H1 (cell line): Measurements from ENCODE around the gene DIDO1. TPM values are rescaled to one million over a fixed set of nuclear protein-coding genes. Genes with fewer than 3 reads are reported as not detected.

Source experiments
- BCL11A ChIP-seq, 2 experiments: IDR thresholded peaks; one replicate each; pipeline ENCODE4 v1.6.1; 2011; ENCODE audit warnings: low read depth in 2 of 2, low read length in 2 of 2, mild to moderate bottlenecking in 2 of 2
- BRCA1 ChIP-seq: IDR thresholded peaks from 2 replicates; pipeline ENCODE4 v1.6.1; 2012; ENCODE audit warnings: low read depth, low read length, improper control_type of control experiment
- CHD2 ChIP-seq: IDR thresholded peaks from 2 replicates; pipeline ENCODE4 v1.6.1; 2012; ENCODE audit warnings: low read length, improper control_type of control experiment
- CTBP2 ChIP-seq: IDR thresholded peaks from 2 replicates; pipeline ENCODE4 v1.7.0; 2011; ENCODE audit warnings: borderline replicate concordance, mild to moderate bottlenecking, moderate library complexity, mixed read lengths, low read length; ENCODE audit not compliant: insufficient read depth, insufficient read length
- EZH2 ChIP-seq: fragments of 200-600 bp; sonication (generic); IDR thresholded peaks from 2 replicates; pipeline ENCODE4 v1.7.1; 2012; ENCODE audit warnings: low read depth, mild to moderate bottlenecking, moderate library complexity, low read length, inconsistent platforms; ENCODE audit not compliant: severe bottlenecking
- GABPA ChIP-seq: IDR thresholded peaks from 2 replicates; pipeline ENCODE4 v1.6.1; 2011; ENCODE audit warnings: mild to moderate bottlenecking, low read length, moderate library complexity, borderline replicate concordance; ENCODE audit not compliant: insufficient read depth
- KDM4A ChIP-seq: IDR thresholded peaks from one replicate; pipeline ENCODE4 v1.7.1; 2012; ENCODE audit warnings: low read depth, mild to moderate bottlenecking, moderate library complexity, low read length, inconsistent platforms; ENCODE audit not compliant: severe bottlenecking
- KDM5A ChIP-seq: fragments of 200-600 bp; IDR thresholded peaks from 2 replicates; pipeline ENCODE4 v1.7.1; 2012; ENCODE audit warnings: mild to moderate bottlenecking, low read length, inconsistent platforms, mixed read lengths
- MAFK ChIP-seq: IDR thresholded peaks from 2 replicates; pipeline ENCODE4 v1.6.1; 2012; ENCODE audit warnings: low read depth, mild to moderate bottlenecking, improper control_type of control experiment, low read length
- NANOG ChIP-seq: IDR thresholded peaks from 2 replicates; pipeline ENCODE4 v1.6.1; 2011; ENCODE audit warnings: low read length, low read depth, mild to moderate bottlenecking, inconsistent platforms; ENCODE audit not compliant: insufficient read depth, poor library complexity, severe bottlenecking
- NRF1 ChIP-seq: IDR thresholded peaks from 2 replicates; pipeline ENCODE4 v1.6.1; 2011; ENCODE audit warnings: mild to moderate bottlenecking, low read depth, low read length, improper control_type of control experiment
- POLR2A ChIP-seq, 2 experiments: IDR thresholded peaks; 1 replicate in 1 of 2; 2 replicates in 1 of 2; pipeline ENCODE4 v1.6.1; 2011; ENCODE audit warnings: low read depth in 2 of 2, low read length in 2 of 2, mild to moderate bottlenecking in 2 of 2; ENCODE audit errors: control extremely low read depth in 1 of 2
- POU5F1 ChIP-seq: IDR thresholded peaks from 2 replicates; pipeline ENCODE4 v1.6.1; 2011; ENCODE audit warnings: low read depth, mild to moderate bottlenecking, low read length, moderate library complexity
- RAD21 ChIP-seq, 2 experiments: IDR thresholded peaks in 1 of 2; conservative IDR thresholded peaks in 1 of 2; 2 replicates each; pipeline ENCODE4 v1.6.1; 2011; ENCODE audit warnings: low read depth in 2 of 2, low read length in 2 of 2, improper control_type of control experiment in 1 of 2, inconsistent platforms in 1 of 2, mild to moderate bottlenecking in 1 of 2, moderate library complexity in 1 of 2
- RBBP5 ChIP-seq: IDR thresholded peaks from 2 replicates; pipeline ENCODE4 v1.7.1; 2012; ENCODE audit warnings: low read depth, mild to moderate bottlenecking, inconsistent platforms, low read length, moderate library complexity, borderline replicate concordance
- RNF2 ChIP-seq: fragments of 200-900, 300-1000 bp; sonication (generic); IDR thresholded peaks from 2 replicates; pipeline ENCODE4 v1.7.1; 2016; ENCODE audit warnings: borderline replicate concordance, low read depth, mild to moderate bottlenecking, antibody characterized with exemption, low read length; ENCODE audit not compliant: poor library complexity, severe bottlenecking; ENCODE audit errors: missing control alignments
- RXRA ChIP-seq: IDR thresholded peaks from 2 replicates; pipeline ENCODE4 v1.6.1; 2011; ENCODE audit warnings: low read depth, mild to moderate bottlenecking, low read length, moderate library complexity; ENCODE audit not compliant: insufficient read depth
- SIRT6 ChIP-seq: IDR thresholded peaks from one replicate; pipeline ENCODE4 v1.7.1; 2012; ENCODE audit warnings: low read length, inconsistent platforms
- SP1 ChIP-seq: IDR thresholded peaks from 2 replicates; pipeline ENCODE4 v1.6.1; 2011; ENCODE audit warnings: low read depth, low read length
- SP2 ChIP-seq: IDR thresholded peaks from 2 replicates; pipeline ENCODE4 v1.6.1; 2012; ENCODE audit warnings: mild to moderate bottlenecking, low read length, inconsistent platforms
- TBP ChIP-seq: IDR thresholded peaks from 2 replicates; pipeline ENCODE4 v1.6.1; 2011; ENCODE audit warnings: low read depth, low read length, improper control_type of control experiment
- TCF12 ChIP-seq: IDR thresholded peaks from 2 replicates; pipeline ENCODE4 v1.6.1; 2011; ENCODE audit warnings: low read depth, mild to moderate bottlenecking, low read length
- YY1 ChIP-seq: IDR thresholded peaks from 2 replicates; pipeline ENCODE4 v1.6.1; 2011; ENCODE audit warnings: low read depth, mild to moderate bottlenecking, low read length
- ZNF274 ChIP-seq: IDR thresholded peaks from 2 replicates; pipeline ENCODE4 v1.7.0; 2012; ENCODE audit warnings: low read length, borderline replicate concordance; ENCODE audit errors: extremely low read depth
- polyA plus RNA-seq, 7 experiments: library from polyadenylated mRNA; depleted of rRNA in 3 of 7; stranded (reverse) in 5 of 7; unstranded in 2 of 7; fragments of >200 nt in 5 of 7; fragments of 200-250 nt in 2 of 7; gene quantifications; 1 replicate in 5 of 7; 2 replicates in 1 of 7; 4 replicates in 1 of 7; pipeline versions ENCODE4 v1.2.1 to v1.2.3, GENCODE V29; 2011 to 2013; ENCODE audit warnings: missing spikeins in 2 of 7, mixed read lengths in 2 of 7
- total RNA-seq: library from RNA; stranded (reverse); fragmentation: NEBNext Ultra II Directional; extraction: Animal tissue kit (Norgen Biotek cat#: 25700); gene quantifications from 2 replicates; pipeline ENCODE4 v1.2.1, GENCODE V29; 2021
- TF ChIP-seq, protein P1 (sequence below): IDR thresholded peaks from 2 replicates; pipeline ENCODE4 v1.6.1; 2012; ENCODE audit warnings: low read length, inconsistent platforms

Gene DIDO1
- total and polyA plus RNA-seq, 2 of the 8 experiments (the other 6 are each of a cell fraction or from before 2014, with no cell fraction given), result 53.6 to 82.8 TPM

GRCh38 chr20:62914970-62915457, 11.3 kb downstream of the DIDO1 start (continued):
- no peak for TF ChIP-seq EZH2
- TF ChIP-seq ZNF274, result no peak
- TF ChIP-seq BRCA1, result no peak
- no peak for TF ChIP-seq KDM5A
- peak; percentile 54 to 68; a peak in 2 of 3 replicates for TF ChIP-seq POLR2A (IDR thresholded peaks at IDR 0.05; ENCODE audit: control extremely low read depth in 1 of 2, low read depth in 2 of 2, low read length in 2 of 2)
- TF ChIP-seq RBBP5, result no peak
- TF ChIP-seq CHD2, result no peak
- TF ChIP-seq NANOG, result no peak
- no peak for TF ChIP-seq TCF12
- TF ChIP-seq YY1, result no peak
- no peak for TF ChIP-seq NRF1
- TF ChIP-seq SP1, result peak; percentile 84
- TF ChIP-seq BCL11A (IDR thresholded peaks at IDR 0.05; ENCODE audit: low read depth in 2 of 2, low read length in 2 of 2), result no peak
- TF ChIP-seq, protein P1, sequence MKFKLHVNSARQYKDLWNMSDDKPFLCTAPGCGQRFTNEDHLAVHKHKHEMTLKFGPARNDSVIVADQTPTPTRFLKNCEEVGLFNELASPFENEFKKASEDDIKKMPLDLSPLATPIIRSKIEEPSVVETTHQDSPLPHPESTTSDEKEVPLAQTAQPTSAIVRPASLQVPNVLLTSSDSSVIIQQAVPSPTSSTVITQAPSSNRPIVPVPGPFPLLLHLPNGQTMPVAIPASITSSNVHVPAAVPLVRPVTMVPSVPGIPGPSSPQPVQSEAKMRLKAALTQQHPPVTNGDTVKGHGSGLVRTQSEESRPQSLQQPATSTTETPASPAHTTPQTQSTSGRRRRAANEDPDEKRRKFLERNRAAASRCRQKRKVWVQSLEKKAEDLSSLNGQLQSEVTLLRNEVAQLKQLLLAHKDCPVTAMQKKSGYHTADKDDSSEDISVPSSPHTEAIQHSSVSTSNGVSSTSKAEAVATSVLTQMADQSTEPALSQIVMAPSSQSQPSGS, result no peak
- peak; percentile 79 for TF ChIP-seq TBP
- TF ChIP-seq MAFK, result no peak
- no peak for TF ChIP-seq CTBP2
- TF ChIP-seq KDM4A, result no peak
- TF ChIP-seq SIRT6, result no peak
- TF ChIP-seq RXRA, result no peak
- TF ChIP-seq POU5F1, result no peak
- no peak for TF ChIP-seq SP2
- no peak for TF ChIP-seq RNF2
- no peak for TF ChIP-seq GABPA
- no peak for TF ChIP-seq RAD21 (IDR thresholded peaks at IDR 0.05 in 1 of 2, conservative IDR thresholded peaks at IDR 0.05 in 1 of 2; ENCODE audit: low read depth in 2 of 2, low read length in 2 of 2)
